Hindlimb muscle (tissue), 1 donor: ENCODE data around the gene PPM1F. TPM values are rescaled to one million over a fixed set of nuclear protein-coding genes. Genes with fewer than 3 reads are reported as not detected.
"Not testable (repeated sequence)": the region's sequence is repeated elsewhere in the genome, so short reads cannot be mapped to it uniquely, and the experiment has no call there.

Source experiments
- DNase-seq: peaks from one replicate; pipeline ENCODE4 v3.0.0-alpha.2; 2013
- polyA plus RNA-seq: library from polyadenylated mRNA; unstranded; fragments of 120-200 nt; gene quantifications from one replicate; pipeline ENCODE4 v1.2.1, GENCODE V29; 2013; ENCODE audit not compliant: insufficient read length

PPM1F gene
- polyA plus RNA-seq, 1 donor = 52.5 TPM

GRCh38 chr22:21939935-21940334, 12.7 kb downstream of the PPM1F start:
- DNase-seq = not testable (repeated sequence)

GRCh38 chr22:21939461-21939913, 13.2 kb downstream of the PPM1F start:
- DNase-seq = no peak

- DNase-seq = no peak
Measured at GRCh38 chr22:21938906-21939305, 13.7 kb downstream of the PPM1F start.

GRCh38 chr22:21938071-21938822, 14.4 kb downstream of the PPM1F start:
- peak; percentile 93 for DNase-seq

- DNase-seq = no peak
Measured at GRCh38 chr22:21937821-21938070, 14.9 kb downstream of the PPM1F start.

GRCh38 chr22:21937041-21937820, 15.4 kb downstream of the PPM1F start:
- DNase-seq = no peak

GRCh38 chr22:21936151-21936775, 16.4 kb downstream of the PPM1F start:
- DNase-seq = no peak

GRCh38 chr22:21933910-21934309, 18.7 kb downstream of the PPM1F start:
- no peak for DNase-seq

- DNase-seq = no peak
Measured at GRCh38 chr22:21933413-21933812, 19.2 kb downstream of the PPM1F start.

GRCh38 chr22:21932347-21932746, 20.3 kb downstream of the PPM1F start:
- DNase-seq = no peak

GRCh38 chr22:21931056-21931455, 21.6 kb downstream of the PPM1F start:
- DNase-seq = no peak

- DNase-seq = no peak
Measured at GRCh38 chr22:21929253-21929652, 23.4 kb downstream of the PPM1F start.

- no peak for DNase-seq
Measured at GRCh38 chr22:21928048-21928447, 24.6 kb downstream of the PPM1F start.

GRCh38 chr22:21927174-21927823, 25.3 kb downstream of the PPM1F start:
- no peak for DNase-seq

- no peak for DNase-seq
Measured at GRCh38 chr22:21926728-21927127, 25.9 kb downstream of the PPM1F start.

- DNase-seq = no peak
Measured at GRCh38 chr22:21923163-21923561, 29.5 kb downstream of the PPM1F start.

GRCh38 chr22:21922370-21923162, 30.1 kb downstream of the PPM1F start:
- no peak for DNase-seq

GRCh38 chr22:21921729-21922128, 30.9 kb downstream of the PPM1F start:
- no peak for DNase-seq

GRCh38 chr22:21921184-21921721, 31.4 kb downstream of the PPM1F start:
- no peak for DNase-seq

- DNase-seq = no peak
Measured at GRCh38 chr22:21920341-21921183, 32.1 kb downstream of the PPM1F start.
